ENCODE measurements around the gene ATP1A3.

The ATP1A3 gene

DNA sequence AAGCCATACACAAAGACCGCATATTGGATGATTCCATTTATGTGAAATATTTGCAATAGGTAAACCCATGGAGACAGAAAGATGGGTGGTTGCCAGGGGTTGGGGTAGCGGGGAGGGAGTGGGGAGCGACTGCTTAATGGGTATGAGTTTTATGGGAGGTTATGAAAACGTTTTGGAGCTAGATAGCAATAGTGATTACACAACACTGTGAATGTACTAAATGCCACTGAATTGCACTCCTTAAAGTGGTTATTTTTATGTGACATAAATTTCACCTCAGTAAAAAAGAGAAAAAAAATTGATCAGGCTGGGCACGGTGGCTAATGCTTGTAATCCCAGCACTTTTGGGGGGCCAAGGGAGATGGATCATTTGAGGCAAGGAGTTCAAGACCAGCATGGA, 39.4 kb upstream of the ATP1A3 start:
- no peak overlapping the region for H3K4me3 ChIP-seq (ENCODE audit: low read depth, low read length)
- TF ChIP-seq, protein P1, sequence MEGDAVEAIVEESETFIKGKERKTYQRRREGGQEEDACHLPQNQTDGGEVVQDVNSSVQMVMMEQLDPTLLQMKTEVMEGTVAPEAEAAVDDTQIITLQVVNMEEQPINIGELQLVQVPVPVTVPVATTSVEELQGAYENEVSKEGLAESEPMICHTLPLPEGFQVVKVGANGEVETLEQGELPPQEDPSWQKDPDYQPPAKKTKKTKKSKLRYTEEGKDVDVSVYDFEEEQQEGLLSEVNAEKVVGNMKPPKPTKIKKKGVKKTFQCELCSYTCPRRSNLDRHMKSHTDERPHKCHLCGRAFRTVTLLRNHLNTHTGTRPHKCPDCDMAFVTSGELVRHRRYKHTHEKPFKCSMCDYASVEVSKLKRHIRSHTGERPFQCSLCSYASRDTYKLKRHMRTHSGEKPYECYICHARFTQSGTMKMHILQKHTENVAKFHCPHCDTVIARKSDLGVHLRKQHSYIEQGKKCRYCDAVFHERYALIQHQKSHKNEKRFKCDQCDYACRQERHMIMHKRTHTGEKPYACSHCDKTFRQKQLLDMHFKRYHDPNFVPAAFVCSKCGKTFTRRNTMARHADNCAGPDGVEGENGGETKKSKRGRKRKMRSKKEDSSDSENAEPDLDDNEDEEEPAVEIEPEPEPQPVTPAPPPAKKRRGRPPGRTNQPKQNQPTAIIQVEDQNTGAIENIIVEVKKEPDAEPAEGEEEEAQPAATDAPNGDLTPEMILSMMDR (IDR thresholded peaks at IDR 0.05; ENCODE audit: control insufficient read depth, extremely low read depth, insufficient read depth): no peak
- DNase-seq (ENCODE audit: low read depth): no peak

DNA sequence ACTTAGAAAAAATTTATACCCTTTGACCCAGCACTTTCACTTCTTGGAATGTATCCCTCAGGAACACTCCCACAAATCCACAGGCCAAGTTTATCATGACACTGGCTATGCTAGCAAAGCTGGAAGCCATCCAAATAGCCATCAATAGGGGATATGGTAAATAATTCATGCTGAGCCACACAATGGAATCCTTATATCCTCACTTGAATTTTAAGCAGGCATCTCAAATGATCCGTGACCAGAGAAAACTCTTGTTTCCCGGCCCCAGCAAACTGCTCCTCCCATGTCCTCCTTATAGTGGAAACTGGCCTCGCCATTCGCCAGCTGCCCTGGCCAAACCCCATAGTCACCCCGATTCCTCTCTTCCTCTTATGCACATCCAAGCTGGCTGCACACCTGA, 38.4 kb upstream of the ATP1A3 start:
- no peak for DNase-seq (ENCODE audit: low read depth)
- TF ChIP-seq, protein P1 (IDR thresholded peaks at IDR 0.05; ENCODE audit: control insufficient read depth, extremely low read depth, insufficient read depth): no peak
- H3K4me3 ChIP-seq (ENCODE audit: low read depth, low read length): no peak overlapping the region

DNA sequence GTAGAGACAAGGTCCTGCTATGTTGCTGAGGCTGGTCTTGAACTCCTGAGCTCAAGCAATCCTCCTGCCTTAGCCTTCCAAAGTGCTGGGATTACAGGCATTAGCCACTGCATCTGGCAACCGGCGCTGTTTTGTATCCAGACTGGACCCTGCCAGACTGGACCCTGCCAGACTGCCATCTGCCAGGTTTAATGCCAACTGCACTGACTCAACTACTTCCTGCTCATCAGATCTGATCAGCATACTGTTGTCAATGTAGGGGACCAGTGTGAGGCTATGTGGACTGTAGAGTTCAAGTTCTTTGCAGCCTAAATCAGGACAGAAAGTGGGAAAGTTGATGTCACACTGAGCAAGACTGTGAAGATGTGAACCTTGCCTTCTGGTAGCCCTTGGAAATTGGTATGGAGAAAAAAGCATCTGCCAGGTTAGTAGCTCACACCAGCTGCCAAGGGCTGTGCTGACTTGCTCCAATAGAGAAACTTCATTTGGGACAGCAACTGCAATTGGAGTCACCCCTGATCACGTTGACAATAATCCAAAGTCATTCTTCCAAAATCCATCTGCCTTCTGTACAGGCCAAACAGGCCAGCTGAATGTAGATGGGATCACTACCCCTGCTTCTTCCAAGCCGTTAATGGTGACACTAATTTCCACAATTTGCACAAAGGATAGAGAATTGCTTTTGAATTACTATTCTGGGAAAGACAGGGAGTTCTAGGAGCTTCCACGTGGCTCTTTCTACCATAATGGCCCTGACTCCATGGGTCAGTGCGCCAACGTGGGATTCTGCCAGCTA, 36.8 kb upstream of the ATP1A3 start:
- TF ChIP-seq, protein P1 (IDR thresholded peaks at IDR 0.05; ENCODE audit: control insufficient read depth, extremely low read depth, insufficient read depth): no peak
- no peak overlapping the region for H3K4me3 ChIP-seq (ENCODE audit: low read depth, low read length)
- DNase-seq (ENCODE audit: low read depth): no peak

DNA sequence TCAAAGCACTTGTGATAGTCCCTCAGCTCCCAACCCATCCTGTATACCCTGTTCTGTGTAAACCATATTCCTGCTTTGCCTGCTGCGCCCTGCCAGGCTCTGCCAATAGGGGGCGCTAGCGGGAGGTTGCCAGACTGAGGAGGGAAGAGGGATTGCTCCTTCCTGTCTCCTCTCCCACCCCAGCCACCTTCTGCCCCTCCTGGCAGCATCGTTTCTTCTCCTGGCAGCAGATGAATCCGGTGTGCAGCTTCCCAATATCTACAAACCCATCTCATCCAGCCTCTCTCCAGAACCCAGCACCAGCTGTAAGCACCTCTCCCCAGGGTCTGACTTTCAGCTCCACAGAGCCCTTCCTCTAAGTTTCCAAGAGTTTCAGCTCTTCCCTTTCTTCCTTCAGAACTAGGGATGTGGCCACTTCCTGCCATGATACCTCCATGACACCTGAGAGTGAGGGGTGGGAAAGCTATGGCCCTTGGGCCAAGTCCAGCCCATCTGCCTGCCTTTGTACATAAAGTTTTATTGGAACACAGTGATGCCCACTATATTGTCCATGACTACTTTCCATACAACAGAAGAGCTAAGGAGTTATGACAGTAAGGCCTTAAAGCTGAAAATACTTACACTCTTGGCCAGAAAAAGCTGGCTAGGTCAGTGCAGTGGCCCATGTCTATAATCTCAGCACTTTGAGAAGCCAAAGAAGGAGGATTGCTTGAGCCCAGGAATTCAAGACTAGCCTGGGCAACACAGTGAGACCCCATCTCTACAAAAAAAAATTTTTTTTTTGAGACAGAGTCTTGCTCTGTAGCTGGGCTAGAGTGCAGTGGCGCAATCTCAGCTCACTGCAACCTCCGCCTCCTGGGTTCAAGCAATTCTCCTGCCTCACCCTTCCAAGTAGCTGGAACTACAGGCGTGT, 34.5 kb upstream of the ATP1A3 start:
- TF ChIP-seq, protein P1 (IDR thresholded peaks at IDR 0.05; ENCODE audit: control insufficient read depth, extremely low read depth, insufficient read depth): peak; percentile 29; the same call in 1 of the 2 replicates
- H3K4me3 ChIP-seq (ENCODE audit: low read depth, low read length): no peak overlapping the region
- no peak for DNase-seq (ENCODE audit: low read depth)

DNA sequence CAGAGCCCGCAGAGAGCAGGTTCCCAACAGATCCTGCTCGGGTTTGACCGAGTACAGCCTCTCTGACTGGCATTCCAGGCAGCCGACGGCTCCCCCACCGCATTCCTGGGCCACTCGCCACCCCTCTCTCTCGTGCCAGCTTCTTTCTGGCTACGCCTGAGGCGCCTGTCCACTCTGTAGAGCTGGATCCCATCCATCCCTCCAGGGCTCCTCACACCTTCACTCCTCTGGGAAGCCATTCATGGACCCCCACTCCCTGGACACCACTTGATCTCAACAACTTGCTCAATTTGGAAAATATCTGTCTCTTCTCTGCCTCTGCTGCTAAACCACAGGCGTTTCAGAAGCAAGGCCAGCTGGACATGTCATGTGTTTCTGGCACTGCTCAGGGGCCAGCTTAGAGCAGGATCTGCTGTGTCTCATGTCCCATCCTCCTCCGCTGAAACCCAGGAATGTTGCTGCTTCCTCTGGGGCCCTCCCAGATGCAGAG, 30.6 kb upstream of the ATP1A3 start:
- DNase-seq (ENCODE audit: low read depth): no peak
- TF ChIP-seq, protein P1 (IDR thresholded peaks at IDR 0.05; ENCODE audit: control insufficient read depth, extremely low read depth, insufficient read depth): no peak
- H3K4me3 ChIP-seq (ENCODE audit: low read depth, low read length): no peak overlapping the region

DNA sequence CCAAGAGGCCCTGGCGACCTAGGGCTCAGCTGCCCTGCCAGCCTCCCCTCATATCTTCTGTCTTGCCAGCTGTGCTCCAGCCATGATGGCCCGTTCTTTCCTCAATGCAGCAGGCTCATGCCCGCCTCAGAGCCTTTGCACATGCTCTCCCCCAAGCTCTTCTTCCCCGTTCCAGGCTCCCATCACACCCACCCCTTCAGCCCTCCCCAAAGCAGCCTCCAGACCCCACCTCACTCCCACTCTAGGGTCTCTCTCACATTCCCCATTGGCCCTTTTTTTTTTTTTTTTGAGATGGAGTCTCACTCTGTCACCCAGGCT, 29.9 kb upstream of the ATP1A3 start:
- DNase-seq (ENCODE audit: low read depth): no peak
- TF ChIP-seq, protein P1 (IDR thresholded peaks at IDR 0.05; ENCODE audit: control insufficient read depth, extremely low read depth, insufficient read depth): no peak
- H3K4me3 ChIP-seq (ENCODE audit: low read depth, low read length): no peak overlapping the region
